Fibroblast of lung (primary cell): Measurements from ENCODE around the gene MTG2. TPM values are rescaled to one million over a fixed set of nuclear protein-coding genes. Genes with fewer than 3 reads are reported as not detected.

Source experiments
- DNase-seq, 2 donors: peaks; one replicate each; pipeline versions ENCODE4 v3.0.0 to v3.0.0-alpha.2; 2010; ENCODE audit warnings: low read depth in 2 of 2
- H2AFZ ChIP-seq: 2 replicates; pipeline ENCODE4 v1.5.1; 2012; ENCODE audit warnings: low read length, control low read depth, inconsistent platforms
- H3K27ac ChIP-seq: 2 replicates; pipeline ENCODE4 v1.5.1; 2011; ENCODE audit warnings: low read length, control low read depth; ENCODE audit not compliant: insufficient read depth
- H3K27me3 ChIP-seq: 2 replicates; pipeline ENCODE4 v1.5.1; 2011; ENCODE audit warnings: mild to moderate bottlenecking, low read length; ENCODE audit not compliant: control insufficient read depth, insufficient read depth
- H3K36me3 ChIP-seq: 2 replicates; pipeline ENCODE4 v1.5.1; 2011; ENCODE audit warnings: low read length; ENCODE audit not compliant: control insufficient read depth, insufficient read depth
- H3K4me1 ChIP-seq: 2 replicates; pipeline ENCODE4 v1.5.1; 2011; ENCODE audit warnings: low read length; ENCODE audit not compliant: control insufficient read depth, insufficient read depth; ENCODE audit errors: extremely low read depth
- H3K4me2 ChIP-seq: 2 replicates; pipeline ENCODE4 v1.5.1; 2011; ENCODE audit warnings: low read length, control low read depth; ENCODE audit not compliant: insufficient read depth; ENCODE audit errors: extremely low read depth
- H3K4me3 ChIP-seq, 4 experiments: fragments of 200-600 bp in 1 of 4; sonication (generic) in 1 of 4; replicated peaks in 1 of 4; 2 replicates each; pipeline ENCODE4 v1.5.1; 2011 to 2016; ENCODE audit warnings: low read length in 4 of 4, low read depth in 3 of 4, mild to moderate bottlenecking in 3 of 4, control low read depth in 2 of 4, inconsistent platforms in 1 of 4, mixed read lengths in 1 of 4; ENCODE audit not compliant: insufficient read depth in 1 of 4; ENCODE audit errors: control extremely low read depth in 1 of 4
- H3K79me2 ChIP-seq: 2 replicates; pipeline ENCODE4 v1.5.1; 2012; ENCODE audit warnings: mild to moderate bottlenecking, low read length, inconsistent platforms; ENCODE audit not compliant: control insufficient read depth, insufficient read depth
- H3K9ac ChIP-seq: 2 replicates; pipeline ENCODE4 v1.5.1; 2011; ENCODE audit warnings: mild to moderate bottlenecking, low read length, control low read depth; ENCODE audit not compliant: insufficient read depth
- H3K9me3 ChIP-seq: 2 replicates; pipeline ENCODE4 v1.5.1; 2012; ENCODE audit warnings: low read depth, low read length; ENCODE audit not compliant: control insufficient read depth, insufficient read depth
- H4K20me1 ChIP-seq: 2 replicates; pipeline ENCODE4 v1.5.1; 2011; ENCODE audit warnings: low read length; ENCODE audit not compliant: control insufficient read depth, insufficient read depth; ENCODE audit errors: extremely low read depth
- EZH2 ChIP-seq: IDR thresholded peaks from 2 replicates; pipeline ENCODE4 v1.5.1; 2012; ENCODE audit warnings: low read length, control low read depth, mild to moderate bottlenecking; ENCODE audit errors: missing control alignments
- polyA plus RNA-seq, 2 donors: library from polyadenylated mRNA; depleted of rRNA in 1 of 2; stranded (reverse) in 1 of 2; unstranded in 1 of 2; fragments of >200 nt; gene quantifications; 2 replicates each; pipeline ENCODE4 v1.2.1, GENCODE V29; 2011 to 2012; ENCODE audit warnings: missing spikeins in 1 of 2
- total RNA-seq: library from RNA; depleted of rRNA; stranded (reverse); fragments of >200 nt; gene quantifications from 2 replicates; pipeline ENCODE4 v1.2.1, GENCODE V29; 2014
- TF ChIP-seq, protein P1 (sequence below), 2 donors: IDR thresholded peaks in 1 of 2; conservative IDR thresholded peaks in 1 of 2; 1 replicate in 1 of 2; 2 replicates in 1 of 2; pipeline ENCODE4 v1.5.1; 2011 to 2012; ENCODE audit warnings: low read length in 2 of 2, control low read depth in 1 of 2, inconsistent platforms in 1 of 2, low read depth in 1 of 2, mild to moderate bottlenecking in 1 of 2

MTG2 gene
- total and polyA plus RNA-seq, 2 donors (not counting 1 experiment from before 2014, with no cell fraction given) = 16.5 to 17.5 TPM

DNA sequence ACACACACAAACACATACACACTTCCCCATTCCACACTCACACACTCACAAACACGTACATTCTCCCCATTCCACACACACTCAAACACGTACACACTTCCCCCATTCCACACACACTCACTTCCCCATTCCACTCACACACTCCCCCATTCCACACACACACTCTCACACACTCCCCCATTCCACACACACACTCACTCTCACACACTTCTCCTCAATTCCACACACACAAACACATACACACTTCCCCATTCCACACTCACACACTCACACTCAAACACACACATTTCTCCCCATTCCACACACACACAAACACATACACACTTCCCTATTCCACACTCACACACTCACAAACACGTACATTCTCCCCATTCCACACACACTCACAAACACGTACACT lies 46.8 kb downstream of the MTG2 start:
- DNase-seq = no peak

DNA sequence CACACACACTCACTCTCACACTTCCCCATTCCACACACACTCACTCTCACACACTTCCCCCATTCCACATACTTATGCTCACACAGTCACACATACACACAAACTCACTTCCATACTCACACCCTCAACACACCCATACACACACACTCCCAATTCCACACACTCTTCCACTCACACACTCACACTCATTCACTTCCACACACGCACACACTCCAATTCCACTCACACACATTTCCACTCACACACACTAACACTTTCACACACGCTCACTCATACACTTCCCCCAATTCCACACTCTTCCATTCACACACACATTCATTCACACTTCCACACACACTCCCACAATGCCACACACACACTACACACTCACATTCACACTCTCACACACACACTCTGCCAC lies 47.4 kb downstream of the MTG2 start:
- Histone ChIP-seq H2AFZ (no peak overlapping the region), H3K27ac (no peak overlapping the region)
- no peak for DNase-seq

More for the DNA sequence above, 46.8 kb downstream of the MTG2 start:
- no peaks in the 10 kb centered on the region for H4K20me1 ChIP-seq
- no peaks in the 10 kb centered on the region for H3K36me3 ChIP-seq
- H3K4me2 ChIP-seq = no peak overlapping the region
- H3K4me3 ChIP-seq = no peak overlapping the region
- H3K79me2 ChIP-seq = no peaks in the 10 kb centered on the region
- no peaks in the 10 kb centered on the region for H3K9me3 ChIP-seq
- H2AFZ ChIP-seq = no peak overlapping the region
- H3K9ac ChIP-seq = no peak overlapping the region
- no peak overlapping the region for H3K27ac ChIP-seq
- TF ChIP-seq, protein P1, sequence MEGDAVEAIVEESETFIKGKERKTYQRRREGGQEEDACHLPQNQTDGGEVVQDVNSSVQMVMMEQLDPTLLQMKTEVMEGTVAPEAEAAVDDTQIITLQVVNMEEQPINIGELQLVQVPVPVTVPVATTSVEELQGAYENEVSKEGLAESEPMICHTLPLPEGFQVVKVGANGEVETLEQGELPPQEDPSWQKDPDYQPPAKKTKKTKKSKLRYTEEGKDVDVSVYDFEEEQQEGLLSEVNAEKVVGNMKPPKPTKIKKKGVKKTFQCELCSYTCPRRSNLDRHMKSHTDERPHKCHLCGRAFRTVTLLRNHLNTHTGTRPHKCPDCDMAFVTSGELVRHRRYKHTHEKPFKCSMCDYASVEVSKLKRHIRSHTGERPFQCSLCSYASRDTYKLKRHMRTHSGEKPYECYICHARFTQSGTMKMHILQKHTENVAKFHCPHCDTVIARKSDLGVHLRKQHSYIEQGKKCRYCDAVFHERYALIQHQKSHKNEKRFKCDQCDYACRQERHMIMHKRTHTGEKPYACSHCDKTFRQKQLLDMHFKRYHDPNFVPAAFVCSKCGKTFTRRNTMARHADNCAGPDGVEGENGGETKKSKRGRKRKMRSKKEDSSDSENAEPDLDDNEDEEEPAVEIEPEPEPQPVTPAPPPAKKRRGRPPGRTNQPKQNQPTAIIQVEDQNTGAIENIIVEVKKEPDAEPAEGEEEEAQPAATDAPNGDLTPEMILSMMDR (conservative IDR thresholded peaks at IDR 0.05 in 1 of 2, IDR thresholded peaks at IDR 0.05 in 1 of 2; ENCODE audit: low read depth in 1 of 2, low read length in 2 of 2) = no peak
- TF ChIP-seq EZH2 = no peak
- no peaks in the 10 kb centered on the region for H3K4me1 ChIP-seq
- H3K27me3 ChIP-seq = peaks cover 15% of the 10 kb centered on the region

DNA sequence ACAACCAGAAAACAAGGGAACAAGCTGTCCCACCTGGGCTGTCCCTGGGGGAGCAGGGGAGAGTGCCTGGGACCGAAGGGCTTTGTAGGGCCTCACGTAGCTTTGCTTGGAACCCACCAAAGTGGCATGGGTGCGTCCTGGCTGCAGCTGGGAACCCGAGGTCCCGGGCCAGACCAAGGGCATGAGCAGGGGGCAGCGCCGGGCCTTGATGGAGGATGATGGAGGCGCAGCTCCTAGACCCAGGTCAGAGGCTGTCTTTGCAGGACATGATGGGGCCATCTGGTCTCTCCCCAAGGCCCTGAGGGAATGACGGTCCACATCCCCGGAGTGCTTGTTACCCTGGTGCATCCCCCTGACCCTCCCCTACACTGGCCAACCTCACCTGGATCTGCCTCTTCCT lies 47.9 kb downstream of the MTG2 start:
- Histone ChIP-seq H3K9ac (no peak overlapping the region), H3K79me2 (no peaks in the 10 kb centered on the region), H3K27ac (no peak overlapping the region), H3K4me3 (no peak overlapping the region), H3K36me3 (no peaks in the 10 kb centered on the region), H3K4me1 (no peaks in the 10 kb centered on the region), H4K20me1 (no peaks in the 10 kb centered on the region), H3K27me3 (peaks cover 12% of the 10 kb centered on the region), H2AFZ (no peak overlapping the region), H3K4me2 (no peak overlapping the region), H3K9me3 (no peaks in the 10 kb centered on the region)
- TF ChIP-seq, protein P1 (conservative IDR thresholded peaks at IDR 0.05 in 1 of 2, IDR thresholded peaks at IDR 0.05 in 1 of 2; ENCODE audit: low read depth in 1 of 2, low read length in 2 of 2) = no peak
- no peak for TF ChIP-seq EZH2
- DNase-seq = no peak

More for the DNA sequence above, 47.4 kb downstream of the MTG2 start:
- Histone ChIP-seq H4K20me1 (no peaks in the 10 kb centered on the region), H3K4me1 (no peaks in the 10 kb centered on the region), H3K4me2 (no peak overlapping the region), H3K9ac (no peak overlapping the region), H3K9me3 (no peaks in the 10 kb centered on the region), H3K36me3 (no peaks in the 10 kb centered on the region), H3K79me2 (no peaks in the 10 kb centered on the region), H3K27me3 (peaks cover 13% of the 10 kb centered on the region), H3K4me3 (no peak overlapping the region)
- TF ChIP-seq, protein P1 (conservative IDR thresholded peaks at IDR 0.05 in 1 of 2, IDR thresholded peaks at IDR 0.05 in 1 of 2; ENCODE audit: low read depth in 1 of 2, low read length in 2 of 2) = no peak
- no peak for TF ChIP-seq EZH2
